ENCODE measurements around the gene GLI3.

- TF ChIP-seq CTCF (IDR thresholded peaks at IDR 0.05): no peak
- TF ChIP-seq ZFX (IDR thresholded peaks at IDR 0.05; ENCODE audit: borderline replicate concordance): no peak
These were observed 129.3 kb downstream of the GLI3 start for GRCh38 chr7:42107484-42108240.

Data from 22Rv1 (cell line).